ENCODE measurements around the gene BTN2A1.

The BTN2A1 gene

GRCh38 chr6:26493258-26493657 is 35.5 kb downstream of the BTN2A1 start:
- H3K4me3 ChIP-seq (ENCODE audit: low read depth, low read length) = no peak overlapping the region
- peak; percentile 41 for DNase-seq (ENCODE audit: low read depth)
- TF ChIP-seq MYC (IDR thresholded peaks at IDR 0.05; ENCODE audit: low read depth, low read length) (no peak), MAX (IDR thresholded peaks at IDR 0.05; ENCODE audit: low read depth, low read length) (no peak), POLR2A (IDR thresholded peaks at IDR 0.05; ENCODE audit: extremely low read depth, insufficient read length) (no peak), CTCF (IDR thresholded peaks at IDR 0.05; ENCODE audit: low read depth, low read length) (no peak)

GRCh38 chr6:26494117-26494516 is 36.4 kb downstream of the BTN2A1 start:
- TF ChIP-seq POLR2A (IDR thresholded peaks at IDR 0.05; ENCODE audit: extremely low read depth, insufficient read length) (no peak), MAX (IDR thresholded peaks at IDR 0.05; ENCODE audit: low read depth, low read length) (no peak), MYC (IDR thresholded peaks at IDR 0.05; ENCODE audit: low read depth, low read length) (no peak), CTCF (IDR thresholded peaks at IDR 0.05; ENCODE audit: low read depth, low read length) (no peak)
- DNase-seq (ENCODE audit: low read depth) = no peak
- no peak overlapping the region for H3K4me3 ChIP-seq (ENCODE audit: low read depth, low read length)

GRCh38 chr6:26495281-26495680 is 37.5 kb downstream of the BTN2A1 start:
- TF ChIP-seq MYC (IDR thresholded peaks at IDR 0.05; ENCODE audit: low read depth, low read length) = no peak
- DNase-seq (ENCODE audit: low read depth) = no peak
- no peak overlapping the region for H3K4me3 ChIP-seq (ENCODE audit: low read depth, low read length)

- TF ChIP-seq POLR2A (IDR thresholded peaks at IDR 0.05; ENCODE audit: extremely low read depth, insufficient read length) = no peak
- TF ChIP-seq MYC (IDR thresholded peaks at IDR 0.05; ENCODE audit: low read depth, low read length) = no peak
- no peak for TF ChIP-seq CTCF (IDR thresholded peaks at IDR 0.05; ENCODE audit: low read depth, low read length)
- no peak for TF ChIP-seq MAX (IDR thresholded peaks at IDR 0.05; ENCODE audit: low read depth, low read length)
Observed at GRCh38 chr6:26497610-26498009, 39.9 kb downstream of the BTN2A1 start.

GRCh38 chr6:26500102-26500501 is 42.3 kb downstream of the BTN2A1 start, which contains the start of gene BTN1A1:
Gene BTN1A1 (plus strand): TSS chr6:26500303. CDS start chr6:26501287, 984 bp downstream.
- H3K4me3 ChIP-seq (ENCODE audit: low read depth, low read length) = no peak within 1 kb of the TSS
- DNase-seq (ENCODE audit: low read depth) = no peak
- no peak for TF ChIP-seq MYC (IDR thresholded peaks at IDR 0.05; ENCODE audit: low read depth, low read length)
- TF ChIP-seq POLR2A (IDR thresholded peaks at IDR 0.05; ENCODE audit: extremely low read depth, insufficient read length) = no peak
- no peak for TF ChIP-seq CTCF (IDR thresholded peaks at IDR 0.05; ENCODE audit: low read depth, low read length)
- TF ChIP-seq MAX (IDR thresholded peaks at IDR 0.05; ENCODE audit: low read depth, low read length) = no peak

More at GRCh38 chr6:26497610-26498009, 39.9 kb downstream of the BTN2A1 start:
- no peak for DNase-seq (ENCODE audit: low read depth)
- no peak overlapping the region for H3K4me3 ChIP-seq (ENCODE audit: low read depth, low read length)

- no peak overlapping the region for H3K4me3 ChIP-seq (ENCODE audit: low read depth, low read length)
- TF ChIP-seq MAX (IDR thresholded peaks at IDR 0.05; ENCODE audit: low read depth, low read length) = no peak
- TF ChIP-seq POLR2A (IDR thresholded peaks at IDR 0.05; ENCODE audit: extremely low read depth, insufficient read length) = no peak
- no peak for TF ChIP-seq CTCF (IDR thresholded peaks at IDR 0.05; ENCODE audit: low read depth, low read length)
- TF ChIP-seq MYC (IDR thresholded peaks at IDR 0.05; ENCODE audit: low read depth, low read length) = no peak
- no peak for DNase-seq (ENCODE audit: low read depth)
Observed at GRCh38 chr6:26501482-26501986, 43.8 kb downstream of the BTN2A1 start.
